Left ventricle myocardium inferior (tissue), 1 donor: ENCODE data around the gene SEPTIN10. TPM values are rescaled to one million over a fixed set of nuclear protein-coding genes. Genes with fewer than 3 reads are reported as not detected.

Experiments used
- DNase-seq: peaks from one replicate; pipeline ENCODE4 v3.0.0-alpha.2; 2020
- H3K27ac ChIP-seq: fragments of 200-600 bp; replicated peaks from 2 replicates; pipeline ENCODE4 v1.8.0; 2021
- H3K27me3 ChIP-seq: fragments of 200-600 bp; 2 replicates; pipeline ENCODE4 v1.8.0; 2021; ENCODE audit warnings: low read depth
- H3K36me3 ChIP-seq: fragments of 200-600 bp; 2 replicates; pipeline ENCODE4 v1.8.0; 2021
- H3K4me1 ChIP-seq: fragments of 200-600 bp; 2 replicates; pipeline ENCODE4 v1.8.0; 2021
- H3K4me3 ChIP-seq: fragments of 200-600 bp; 2 replicates; pipeline ENCODE4 v1.8.0; 2021; ENCODE audit warnings: mild to moderate bottlenecking, moderate library complexity
- H3K9me3 ChIP-seq: fragments of 200-600 bp; replicated peaks from 2 replicates; pipeline ENCODE4 v1.8.0; 2021
- intact Hi-C: fragments of 100-400 bp; cut with micrococcal nuclease; formaldehyde crosslinking; loops from one replicate; pipeline ENCODE4 v1.11.0; 2022
- total RNA-seq: library from RNA; stranded (reverse); fragmentation: NEBNext Ultra II Directional; extraction: Animal tissue kit (Norgen Biotek cat#: 25700); gene quantifications from one replicate; pipeline ENCODE4 v1.2.1, GENCODE V29; 2021
- TF ChIP-seq, protein P1 (sequence below): fragments of 200-600 bp; IDR thresholded peaks from 2 replicates; pipeline ENCODE4 v1.8.0; 2021; ENCODE audit warnings: antibody characterized with exemption, mild to moderate bottlenecking, borderline replicate concordance
- donor health status: DM: no; HTN: yes; CAD: no; lungs with severe emphysema.

SEPTIN10 gene
- total RNA-seq, 1 donor from 2014 or later = 55.4 TPM

DNA sequence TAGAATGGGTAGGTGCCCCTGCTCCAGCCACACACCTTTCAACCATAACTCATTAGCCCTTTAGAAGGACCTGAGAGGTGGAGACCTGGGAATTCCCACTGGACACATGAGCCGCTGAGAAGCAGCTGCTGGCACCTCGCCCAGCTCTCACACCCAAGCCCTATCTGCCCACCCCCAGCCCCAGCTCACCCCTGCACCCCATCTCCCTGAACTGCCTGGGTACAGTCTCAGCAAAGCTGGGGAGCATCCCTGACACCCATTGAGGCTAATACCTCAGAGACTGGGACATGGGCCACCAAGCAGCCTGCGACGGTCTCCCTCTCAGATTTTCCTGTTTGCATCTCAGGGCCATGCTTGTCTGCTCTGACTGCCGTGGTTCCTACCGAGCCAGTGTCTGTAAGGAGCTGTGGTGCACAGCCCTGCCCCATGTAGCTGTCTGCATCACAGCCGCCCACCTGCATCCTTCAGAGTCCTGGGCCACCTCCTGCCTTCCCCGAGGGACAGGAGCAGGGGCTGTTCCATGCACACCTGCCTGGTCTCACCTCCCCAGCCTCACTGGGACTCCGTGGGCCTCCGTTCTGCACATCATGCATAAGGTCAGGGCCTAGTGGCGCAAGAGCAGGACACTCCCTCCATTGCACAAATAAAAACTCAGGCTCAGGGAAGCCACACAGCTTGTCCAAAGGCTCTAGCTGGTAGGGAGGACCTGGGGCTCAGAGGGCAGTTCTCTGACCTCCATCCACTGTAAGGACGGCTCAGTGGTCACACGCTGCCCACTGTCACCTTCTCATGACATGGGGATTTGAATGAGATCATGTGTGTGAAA is 90.0 kb downstream of the SEPTIN10 start:
- no peak for DNase-seq
- H3K9me3 ChIP-seq = no peaks in the 10 kb centered on the region
- intact Hi-C loops = no loop called here
- TF ChIP-seq, protein P1, sequence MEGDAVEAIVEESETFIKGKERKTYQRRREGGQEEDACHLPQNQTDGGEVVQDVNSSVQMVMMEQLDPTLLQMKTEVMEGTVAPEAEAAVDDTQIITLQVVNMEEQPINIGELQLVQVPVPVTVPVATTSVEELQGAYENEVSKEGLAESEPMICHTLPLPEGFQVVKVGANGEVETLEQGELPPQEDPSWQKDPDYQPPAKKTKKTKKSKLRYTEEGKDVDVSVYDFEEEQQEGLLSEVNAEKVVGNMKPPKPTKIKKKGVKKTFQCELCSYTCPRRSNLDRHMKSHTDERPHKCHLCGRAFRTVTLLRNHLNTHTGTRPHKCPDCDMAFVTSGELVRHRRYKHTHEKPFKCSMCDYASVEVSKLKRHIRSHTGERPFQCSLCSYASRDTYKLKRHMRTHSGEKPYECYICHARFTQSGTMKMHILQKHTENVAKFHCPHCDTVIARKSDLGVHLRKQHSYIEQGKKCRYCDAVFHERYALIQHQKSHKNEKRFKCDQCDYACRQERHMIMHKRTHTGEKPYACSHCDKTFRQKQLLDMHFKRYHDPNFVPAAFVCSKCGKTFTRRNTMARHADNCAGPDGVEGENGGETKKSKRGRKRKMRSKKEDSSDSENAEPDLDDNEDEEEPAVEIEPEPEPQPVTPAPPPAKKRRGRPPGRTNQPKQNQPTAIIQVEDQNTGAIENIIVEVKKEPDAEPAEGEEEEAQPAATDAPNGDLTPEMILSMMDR = no peak
- H3K27ac ChIP-seq = no peak overlapping the region
- no peak overlapping the region for H3K4me3 ChIP-seq
- H3K36me3 ChIP-seq = no peaks in the 10 kb centered on the region
- H3K27me3 ChIP-seq = peaks cover 16% of the 10 kb centered on the region
- no peaks in the 10 kb centered on the region for H3K4me1 ChIP-seq

DNA sequence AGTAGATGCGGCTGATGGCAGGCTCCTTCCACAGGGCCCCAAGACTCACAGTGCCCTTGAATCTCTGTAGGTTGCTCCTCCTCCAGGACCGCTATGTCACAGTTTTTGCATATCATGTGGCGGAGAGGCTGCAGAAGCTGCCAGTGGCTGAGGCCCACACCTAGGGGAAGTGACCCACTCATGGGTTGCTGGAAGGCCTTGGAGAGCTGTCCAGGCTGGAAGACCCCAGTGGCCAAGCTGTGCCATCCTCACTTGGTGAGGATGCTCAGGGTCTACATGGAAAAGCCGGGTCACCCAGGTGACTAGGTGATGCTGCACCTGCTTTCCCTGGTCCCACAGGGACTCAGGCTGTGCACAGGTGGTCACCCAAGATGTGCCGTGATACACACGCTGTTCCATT is 90.6 kb downstream of the SEPTIN10 start:
- no peaks in the 10 kb centered on the region for H3K9me3 ChIP-seq
- H3K4me3 ChIP-seq = no peak overlapping the region
- H3K27ac ChIP-seq = no peak overlapping the region
- no peak for DNase-seq
- no peaks in the 10 kb centered on the region for H3K36me3 ChIP-seq
- H3K27me3 ChIP-seq = peaks cover 16% of the 10 kb centered on the region
- TF ChIP-seq, protein P1 = no peak
- intact Hi-C loops = no loop called here
- H3K4me1 ChIP-seq = no peaks in the 10 kb centered on the region

DNA sequence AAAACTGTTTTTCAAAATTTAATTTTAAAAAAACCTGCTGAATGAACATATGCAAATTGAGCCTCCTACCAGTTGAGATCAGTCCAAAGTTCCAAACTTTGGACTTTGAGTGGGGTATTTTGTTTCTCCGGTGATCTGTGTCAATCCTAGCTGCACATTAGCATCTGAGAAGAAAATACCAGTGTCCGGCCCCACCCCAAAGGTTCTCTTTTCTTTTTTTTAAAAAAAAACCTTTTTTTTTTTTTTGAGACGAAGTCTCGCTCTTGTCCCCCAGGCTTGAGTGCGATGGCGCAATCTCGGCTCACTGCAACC is 91.7 kb downstream of the SEPTIN10 start:
- intact Hi-C loops = no loop called here
- Histone ChIP-seq H3K4me3 (no peak overlapping the region), H3K4me1 (no peaks in the 10 kb centered on the region), H3K9me3 (no peaks in the 10 kb centered on the region), H3K36me3 (no peaks in the 10 kb centered on the region), H3K27ac (no peak overlapping the region), H3K27me3 (peaks cover 16% of the 10 kb centered on the region)
- DNase-seq = no peak
- TF ChIP-seq, protein P1 = no peak

DNA sequence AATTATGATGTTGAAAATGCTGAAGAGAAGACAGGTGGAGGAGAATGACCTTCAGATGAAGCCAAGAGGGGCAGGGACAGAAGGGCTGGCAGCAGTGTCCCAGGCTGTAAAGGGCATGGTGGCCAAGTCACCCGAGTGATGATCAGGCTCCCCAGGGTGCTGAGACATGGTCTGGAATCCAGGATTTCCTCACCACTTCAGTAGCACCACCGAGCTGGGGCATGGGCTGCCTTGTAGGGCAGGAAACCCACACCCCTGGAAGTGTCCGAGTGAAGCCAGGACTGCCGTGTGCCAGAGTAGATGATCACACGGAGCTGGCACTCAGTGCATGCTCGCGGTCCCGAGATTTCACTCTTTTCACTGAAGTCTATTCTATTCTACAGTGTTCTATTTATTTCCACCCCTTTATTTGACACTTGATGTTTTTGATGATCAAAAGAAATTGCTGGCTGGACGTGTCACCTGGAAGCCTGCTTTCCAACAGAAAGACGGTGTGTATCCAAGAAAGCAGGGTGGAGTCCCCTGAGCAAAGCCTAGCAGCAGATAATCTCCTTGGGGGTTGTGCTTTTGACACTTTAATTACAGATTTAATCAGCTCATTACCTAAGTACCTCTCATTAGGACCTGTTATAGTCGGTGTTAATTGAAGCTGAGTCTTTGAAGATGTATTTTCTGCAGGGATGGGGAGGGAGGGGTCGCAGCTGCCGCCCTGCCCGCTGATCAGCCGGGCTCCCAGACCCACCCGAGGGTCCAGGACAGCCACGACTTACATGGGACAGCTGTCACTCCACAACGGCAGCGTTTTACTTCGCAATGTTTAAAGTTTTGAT is 92.3 kb downstream of the SEPTIN10 start:
- Histone ChIP-seq H3K27me3 (peaks cover 16% of the 10 kb centered on the region), H3K4me3 (no peak overlapping the region), H3K9me3 (no peaks in the 10 kb centered on the region), H3K36me3 (no peaks in the 10 kb centered on the region), H3K4me1 (no peaks in the 10 kb centered on the region), H3K27ac (no peak overlapping the region)
- intact Hi-C loops = no loop called here
- TF ChIP-seq, protein P1 = no peak
- DNase-seq = no peak

GRCh38 chr2:109519513-109519912 is 94.3 kb downstream of the SEPTIN10 start:
- Histone ChIP-seq H3K27ac (no peak overlapping the region), H3K4me3 (no peak overlapping the region), H3K4me1 (no peaks in the 10 kb centered on the region), H3K36me3 (no peaks in the 10 kb centered on the region), H3K9me3 (no peaks in the 10 kb centered on the region), H3K27me3 (peaks cover 16% of the 10 kb centered on the region)
- no peak for DNase-seq
- intact Hi-C loops = no loop called here
- TF ChIP-seq, protein P1 = no peak
